HG03354 (cell line): Measurements from ENCODE around the gene UNC93A.
"Not testable (repeated sequence)": the region's sequence is repeated elsewhere in the genome, so short reads cannot be mapped to it uniquely, and the experiment has no call there.

Experiments used
- ATAC-seq: cut with Tn5 transposase; IDR thresholded peaks from one replicate; pipeline ENCODE4 v1.9.1; 2021; ENCODE audit warnings: mild to moderate bottlenecking; ENCODE audit not compliant: unreplicated experiment, poor library complexity, severe bottlenecking

The UNC93A gene

GRCh38 chr6:167290786-167291622 lies at the start of gene UNC93A:
Gene UNC93A (plus strand): TSS chr6:167291315. CDS start chr6:167291490, 175 bp downstream.
- ATAC-seq, result no peak

GRCh38 chr6:167241321-167242134 lies 49.6 kb upstream of the UNC93A start:
- ATAC-seq, result not testable (repeated sequence)

GRCh38 chr6:167242135-167242506 lies 49.0 kb upstream of the UNC93A start:
- ATAC-seq, result not testable (repeated sequence)

GRCh38 chr6:167242511-167243051 lies 48.5 kb upstream of the UNC93A start:
- ATAC-seq, result not testable (repeated sequence)

- no peak for ATAC-seq
Measured at GRCh38 chr6:167244064-167244960, 46.8 kb upstream of the UNC93A start.

- ATAC-seq, result no peak
Measured at GRCh38 chr6:167244991-167245390, 46.1 kb upstream of the UNC93A start.

GRCh38 chr6:167245591-167245990 lies 45.5 kb upstream of the UNC93A start:
- no peak for ATAC-seq

- ATAC-seq, result no peak
Measured at GRCh38 chr6:167247814-167248595, 43.1 kb upstream of the UNC93A start.

- ATAC-seq, result not testable (repeated sequence)
Measured at GRCh38 chr6:167248878-167249455, 42.1 kb upstream of the UNC93A start.

GRCh38 chr6:167252271-167252670 lies 38.8 kb upstream of the UNC93A start:
- no peak for ATAC-seq

- ATAC-seq, result no peak
Measured at GRCh38 chr6:167255918-167256553, 35.1 kb upstream of the UNC93A start.

- no peak for ATAC-seq
Measured at GRCh38 chr6:167258646-167259045, 32.5 kb upstream of the UNC93A start.

- not testable (repeated sequence) for ATAC-seq
Measured at GRCh38 chr6:167266057-167266829, 24.9 kb upstream of the UNC93A start.

- no peak for ATAC-seq
Measured at GRCh38 chr6:167266830-167267555, 24.1 kb upstream of the UNC93A start.

- ATAC-seq, result not testable (repeated sequence)
Measured at GRCh38 chr6:167267556-167267898, 23.6 kb upstream of the UNC93A start.

GRCh38 chr6:167267921-167268401 lies 23.2 kb upstream of the UNC93A start:
- no peak for ATAC-seq
